NCI-H510A (cell line): ENCODE measurements around the gene PKD2L1.
"Not testable (repeated sequence)": the region's sequence is repeated elsewhere in the genome, so short reads cannot be mapped to it uniquely, and the experiment has no call there.

ENCODE experiments used
- DNase-seq: peaks from one replicate; lab custom pipeline; 2025; lab: John Stamatoyannopoulos, UW

The PKD2L1 gene

DNA sequence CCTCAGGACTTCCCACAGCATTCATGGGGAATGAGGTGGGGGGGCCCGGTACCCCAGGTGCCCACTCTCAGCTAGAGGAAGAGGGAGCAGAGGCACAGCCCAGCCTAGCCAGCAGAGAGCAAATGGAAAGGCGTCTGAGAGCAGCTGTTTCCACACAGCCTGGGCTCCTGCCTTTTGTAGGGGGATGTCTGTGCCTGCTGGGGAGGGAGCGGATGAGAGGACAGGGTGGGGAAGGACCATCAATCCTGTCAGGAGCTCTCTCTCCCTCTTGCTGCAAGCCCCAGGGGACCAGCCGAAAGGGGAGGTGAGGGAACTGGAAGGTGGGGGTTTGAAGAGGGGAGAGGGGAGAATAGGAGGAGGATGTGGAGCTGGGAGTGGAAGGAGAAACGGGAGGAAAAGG is at the start of gene PKD2L1:
TSS of gene PKD2L1 (minus strand) at position 150 of the 400 bp plus-strand sequence. CDS start at position 25, 125 bp downstream.
- no peak for DNase-seq

DNA sequence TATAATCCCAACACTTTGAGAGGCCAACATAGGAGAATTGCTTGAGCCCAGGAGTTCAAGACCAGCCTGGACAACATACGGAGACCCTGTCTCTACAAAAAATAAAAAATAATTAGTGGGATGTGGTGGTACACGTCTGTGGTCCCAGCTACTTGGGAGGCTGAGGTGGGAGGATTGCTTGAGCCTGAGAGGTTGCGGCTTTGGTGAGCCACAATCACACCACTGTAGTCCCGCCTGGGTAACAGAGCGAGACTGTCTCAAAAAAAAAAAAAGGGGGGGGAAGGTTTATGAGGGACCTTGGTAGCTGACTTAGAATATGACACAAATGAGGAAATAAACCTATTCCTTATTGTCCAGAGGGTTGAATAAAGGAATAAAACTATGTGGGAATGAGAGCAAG is 47.8 kb upstream of the PKD2L1 start:
- DNase-seq: no peak

GRCh38 chr10:100376656-100377055 is 46.6 kb upstream of the PKD2L1 start:
- DNase-seq: not testable (repeated sequence)

GRCh38 chr10:100374677-100375353 is 44.8 kb upstream of the PKD2L1 start:
- DNase-seq: not testable (repeated sequence)

DNA sequence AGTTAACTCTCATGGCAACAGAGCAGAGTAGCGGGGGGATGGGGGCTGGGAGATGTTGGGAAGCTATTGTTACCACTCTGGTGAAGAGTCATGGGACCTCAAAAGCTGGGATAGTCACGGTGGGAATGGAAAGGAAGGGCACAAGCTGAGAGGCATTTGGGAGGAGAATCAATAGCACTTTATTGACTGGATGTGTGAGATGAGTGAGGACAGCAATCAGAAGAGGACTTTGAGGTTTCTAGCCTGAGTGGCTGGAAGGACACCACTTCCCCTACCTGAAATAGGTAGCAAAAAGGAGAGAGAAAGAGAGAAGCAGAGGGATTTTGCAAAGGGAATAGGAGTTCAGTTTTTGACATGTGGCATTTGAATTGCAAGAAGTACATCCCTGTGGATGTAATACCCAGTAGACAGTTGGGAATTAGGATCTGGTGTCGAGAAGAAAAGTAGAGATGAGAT is 44.2 kb upstream of the PKD2L1 start:
- no peak for DNase-seq

DNA sequence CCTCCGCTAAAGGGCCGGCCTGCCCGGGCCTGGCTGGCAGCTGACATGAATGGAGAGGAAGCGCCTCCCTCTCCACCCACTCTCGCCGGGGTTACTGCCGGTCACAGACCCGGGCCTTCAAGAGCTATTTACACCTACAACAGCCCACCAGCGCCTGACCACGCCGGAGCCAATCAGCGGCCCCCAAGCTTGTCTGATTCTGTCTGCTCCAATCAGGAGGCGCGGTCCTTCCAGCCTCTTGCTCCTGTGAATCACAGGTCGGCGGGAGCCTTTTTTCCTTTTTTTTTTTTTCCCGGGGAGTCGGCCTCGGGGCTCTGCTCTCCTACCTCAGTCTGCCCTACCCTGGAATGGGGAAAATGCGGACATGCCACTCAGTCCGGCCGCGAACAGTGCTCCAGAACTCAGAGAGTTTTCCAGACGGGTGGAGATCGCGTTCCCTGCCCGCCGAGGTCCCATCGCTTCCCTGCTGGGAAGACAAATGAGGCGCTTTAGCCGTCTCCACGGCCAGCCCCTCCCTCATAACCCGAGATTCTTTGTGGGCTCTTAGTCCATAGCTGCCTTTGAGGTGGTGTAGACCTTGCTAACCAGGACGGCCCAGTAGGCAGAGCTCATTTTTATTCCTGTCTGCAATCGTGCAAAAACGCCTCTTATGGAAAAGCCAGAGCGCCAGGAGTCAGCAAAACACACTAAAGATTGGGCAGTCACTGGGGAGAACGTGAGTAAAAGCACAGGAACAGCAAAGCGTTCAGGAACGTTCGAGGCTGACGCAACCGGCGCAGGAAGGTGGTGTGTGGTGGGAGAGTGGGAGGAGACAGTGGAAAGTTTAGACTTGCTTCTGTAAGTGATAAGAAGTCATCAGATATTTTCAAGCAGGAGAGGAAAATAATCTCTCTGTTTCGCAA is 43.5 kb upstream of the PKD2L1 start:
- DNase-seq: peak; percentile 96

DNA sequence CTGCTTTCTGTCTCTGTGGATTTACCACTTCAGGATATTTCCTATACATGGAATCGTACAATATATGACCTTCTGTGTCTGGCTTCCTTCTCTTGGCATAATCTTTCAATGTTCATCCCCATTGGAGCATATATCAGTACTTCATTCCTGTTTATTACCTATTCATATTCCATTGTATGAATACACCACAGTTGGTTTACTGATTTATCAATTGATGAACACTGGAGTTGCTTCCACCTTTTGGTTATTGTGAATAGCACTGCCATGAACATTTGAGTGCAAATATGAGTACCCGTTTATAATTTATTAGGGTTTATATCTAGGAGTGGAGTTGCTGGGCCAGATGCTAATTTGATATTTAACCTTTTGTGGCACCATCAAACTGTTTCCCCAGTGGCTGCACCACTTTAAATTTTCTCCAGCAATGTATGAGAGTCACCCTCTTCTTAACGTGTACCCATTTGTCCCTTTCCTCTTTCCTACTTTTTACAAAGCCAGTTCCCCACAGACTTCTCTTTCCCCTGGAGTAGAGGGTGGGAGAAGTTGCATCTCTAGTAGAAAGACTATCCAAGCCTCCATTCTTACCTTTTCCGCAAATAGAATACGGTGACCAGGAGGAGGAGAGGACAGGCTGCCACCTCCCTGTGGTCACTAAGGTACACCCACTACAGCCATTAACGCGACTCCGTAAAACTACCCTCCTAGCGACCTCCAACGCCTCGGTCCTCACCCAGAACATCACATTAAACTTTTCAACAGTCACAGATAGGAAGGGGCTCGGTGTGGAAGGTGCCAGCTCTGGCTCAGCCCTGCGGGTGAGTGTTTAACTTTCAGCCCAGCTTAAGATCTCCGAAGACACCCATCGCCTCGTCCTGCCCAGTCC is 42.6 kb upstream of the PKD2L1 start:
- DNase-seq: no peak

GRCh38 chr10:100371482-100372027 is 41.5 kb upstream of the PKD2L1 start:
- DNase-seq: no peak

DNA sequence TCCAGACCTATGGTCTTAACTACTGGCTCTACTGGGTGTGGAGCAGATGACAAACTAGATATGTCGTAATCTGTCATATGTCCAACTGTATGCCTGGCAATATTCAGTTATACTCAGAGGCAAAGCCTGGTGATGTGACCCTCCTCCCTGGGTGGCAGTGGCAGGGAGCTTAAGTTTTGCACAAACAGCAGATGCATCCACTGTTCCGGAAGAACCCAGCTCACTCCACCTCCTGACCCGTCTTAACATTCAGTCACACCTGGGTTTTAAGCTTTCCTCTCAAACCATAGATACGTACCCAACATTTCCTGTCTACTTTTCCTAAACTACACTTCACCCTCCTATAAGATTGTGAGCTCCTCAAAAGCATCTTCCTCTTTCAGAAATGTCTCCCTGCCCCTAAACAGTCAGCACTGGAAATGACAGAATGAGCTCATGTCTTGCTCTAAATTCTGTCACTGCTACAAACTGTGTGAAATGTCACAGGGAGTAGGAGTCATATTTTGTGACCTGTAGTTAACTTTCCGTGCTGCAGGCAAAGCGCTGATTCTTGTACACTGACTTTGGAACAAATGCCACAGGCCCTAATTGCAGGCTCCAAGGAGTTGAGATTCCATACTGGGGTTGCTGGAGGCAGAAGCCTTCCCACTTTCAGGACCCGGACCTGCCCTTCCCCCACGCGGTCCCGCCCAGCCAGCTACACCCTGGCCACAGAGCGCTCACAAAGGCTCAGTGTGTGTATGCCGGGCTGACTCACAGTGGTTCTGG is 40.9 kb upstream of the PKD2L1 start:
- DNase-seq: no peak

GRCh38 chr10:100368721-100369120 is 38.7 kb upstream of the PKD2L1 start:
- no peak for DNase-seq

DNA sequence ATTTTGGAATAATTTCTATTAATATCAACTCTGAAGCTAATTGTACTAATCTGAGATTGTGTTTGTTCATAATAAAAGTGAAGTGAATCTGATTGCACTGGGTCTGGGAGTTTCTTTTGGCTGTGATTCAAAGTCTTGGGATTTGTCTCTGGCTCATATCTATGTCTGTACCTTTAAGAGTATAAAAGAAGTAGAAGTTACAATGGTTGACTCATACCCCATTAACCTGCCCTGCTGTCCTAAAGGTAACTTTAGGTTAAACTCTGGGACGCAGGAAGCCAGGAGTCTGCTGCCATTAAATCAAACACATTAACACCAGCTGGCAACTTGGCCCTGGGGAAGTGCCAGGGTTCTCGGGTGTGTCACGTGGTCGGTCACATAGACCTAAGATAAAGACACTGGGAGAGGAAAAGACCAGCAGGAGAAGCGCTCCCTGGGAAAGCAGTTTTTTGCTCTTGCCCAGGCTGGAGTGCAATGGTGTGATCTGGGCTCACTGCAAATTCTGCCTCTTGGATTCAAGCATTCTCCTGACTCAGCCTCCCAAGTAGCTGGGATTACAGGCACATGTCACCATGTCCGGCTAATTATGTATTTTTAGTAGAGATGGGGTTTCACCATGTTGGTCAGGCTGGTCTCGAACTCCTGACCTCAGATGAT is 34.8 kb upstream of the PKD2L1 start:
- peak; percentile 44 for DNase-seq

DNA sequence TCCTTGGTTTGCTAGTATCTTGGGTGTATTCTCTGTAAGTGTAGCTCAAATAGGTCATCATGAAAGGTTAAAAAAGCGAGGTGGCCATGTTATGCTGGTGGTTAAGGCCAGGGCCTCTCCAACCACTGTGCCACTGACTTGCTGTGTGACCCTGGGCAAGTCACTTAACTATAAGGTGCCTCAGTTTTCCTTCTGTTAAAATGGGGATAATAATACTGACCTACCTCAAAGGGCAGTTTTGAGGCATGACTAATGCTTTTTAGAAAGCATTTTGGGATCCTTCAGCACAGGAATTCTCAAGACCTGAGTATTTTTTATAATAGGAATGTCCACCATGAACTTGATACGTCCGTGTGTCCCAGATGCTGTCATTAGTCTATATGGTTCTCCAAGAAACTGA is 34.1 kb upstream of the PKD2L1 start:
- DNase-seq: no peak

- no peak for DNase-seq
Measured at GRCh38 chr10:100362570-100363496, 32.8 kb upstream of the PKD2L1 start.

GRCh38 chr10:100360234-100360633 is 30.2 kb upstream of the PKD2L1 start:
- no peak for DNase-seq

GRCh38 chr10:100359529-100360150 is 29.6 kb upstream of the PKD2L1 start:
- DNase-seq: no peak

GRCh38 chr10:100359030-100359432 is 29.0 kb upstream of the PKD2L1 start:
- DNase-seq: no peak

DNA sequence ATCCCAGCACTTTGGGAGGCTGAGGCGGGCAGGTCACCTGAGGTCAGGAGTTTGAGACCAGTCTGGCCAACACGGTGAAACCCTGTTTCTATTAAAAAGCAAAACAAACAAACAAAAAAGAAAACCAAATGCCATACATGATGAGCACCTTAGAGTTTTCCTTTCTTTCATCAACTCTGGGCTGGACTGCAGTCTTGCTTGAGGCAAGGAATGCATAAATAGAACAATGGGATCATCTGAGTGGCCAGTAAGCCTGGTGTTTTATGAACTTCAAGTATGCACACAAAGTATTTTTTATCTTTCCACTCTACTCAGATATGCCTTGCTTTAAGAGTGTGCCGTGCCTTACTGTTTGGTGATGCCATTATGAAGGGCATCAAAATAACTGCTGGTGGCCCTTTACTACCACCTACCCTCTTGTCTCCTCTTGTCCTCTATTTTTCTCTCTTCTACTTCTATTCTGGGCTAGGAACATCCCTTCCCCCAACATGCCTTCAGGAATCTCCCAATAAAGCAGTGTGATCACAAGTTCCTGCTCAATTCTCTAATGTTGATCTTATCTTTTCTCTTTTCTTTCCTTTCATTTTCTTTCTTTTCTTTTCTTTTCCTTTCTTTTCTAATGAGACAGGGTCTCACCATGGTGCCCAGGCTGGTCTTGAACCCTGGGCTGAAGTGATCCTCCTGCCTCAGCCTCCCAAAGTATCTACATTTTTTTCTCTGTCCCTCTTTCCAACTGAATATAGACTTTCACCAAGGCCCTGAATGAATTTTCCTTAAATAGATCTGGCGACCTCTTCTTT is 27.2 kb upstream of the PKD2L1 start:
- no peak for DNase-seq
